Esophagus squamous epithelium (tissue), 5 donors: ENCODE results near the gene ATL1. TPM values are rescaled to one million over a fixed set of nuclear protein-coding genes. Genes with fewer than 3 reads are reported as not detected.

Experiments
- DNase-seq: peaks from one replicate; lab custom pipeline; 2025; lab: John Stamatoyannopoulos, UW
- H3K27ac ChIP-seq, 4 donors: fragments of 200-600 bp; sonication (generic); one replicate each; pipeline ENCODE4 v1.5.1; 2016 to 2019; ENCODE audit warnings: mild to moderate bottlenecking in 1 of 4
- H3K27me3 ChIP-seq, 4 donors: fragments of 200-600 bp; sonication (generic); 1 replicate in 3 of 4; 2 replicates in 1 of 4; pipeline versions ENCODE4 v1.5.1 to v1.6.0; 2017 to 2021; ENCODE audit warnings: antibody characterized with exemption in 1 of 4
- H3K36me3 ChIP-seq, 3 donors: fragments of 200-600 bp; sonication (generic); one replicate each; pipeline ENCODE4 v1.5.1; 2016 to 2019
- H3K4me1 ChIP-seq, 3 donors: fragments of 200-600 bp; sonication (generic); one replicate each; pipeline ENCODE4 v1.5.1; 2017 to 2019
- H3K4me3 ChIP-seq, 4 donors: fragments of 200-600 bp; sonication (generic); 1 replicate in 3 of 4; 2 replicates in 1 of 4; pipeline ENCODE4 v1.5.1; 2016 to 2019; ENCODE audit warnings: mild to moderate bottlenecking in 2 of 4, moderate library complexity in 1 of 4
- H3K9me3 ChIP-seq, 3 donors: fragments of 200-600 bp; sonication (generic); one replicate each; pipeline ENCODE4 v1.5.1; 2016 to 2019
- POLR2A ChIP-seq, 4 donors: fragments of 450-650 bp; IDR thresholded peaks; one replicate each; pipeline ENCODE4 v1.6.1; 2017; ENCODE audit warnings: antibody characterized with exemption in 4 of 4, mild to moderate bottlenecking in 4 of 4, moderate library complexity in 3 of 4
- WGBS, 2 donors: methylation state at CpG; one replicate each; pipeline ENCODE4 v1.1.5; 2018; 5-methylcytosine and 5-hydroxymethylcytosine counted together
- intact Hi-C: fragments of 100-400 bp; cut with DNase I; formaldehyde crosslinking; loops from one replicate; pipeline ENCODE4 v1.15.0; 2022
- total RNA-seq, 4 donors: library from RNA; depleted of rRNA; stranded (reverse); fragments of >200 nt; gene quantifications; one replicate each; pipeline ENCODE4 v1.1.0, GENCODE V29; 2016
- TF ChIP-seq, protein P1 (sequence below), 6 experiments: fragments of 450-650 bp in 4 of 6; fragments of 200-600 bp in 2 of 6; sonication (generic) in 2 of 6; IDR thresholded peaks; one replicate each; pipeline ENCODE4 v1.5.1; 2016 to 2019; ENCODE audit warnings: antibody characterized with exemption in 6 of 6, mild to moderate bottlenecking in 4 of 6, moderate library complexity in 4 of 6
- donor health status: DM: yes; HTN: yes; CAD: no.

ATL1 gene
- total RNA-seq, 4 donors from 2014 or later: 3.3 to 7.3 (median 6.0) TPM

- no peaks in the 10 kb centered on the region for H3K9me3 ChIP-seq
- H3K4me1 ChIP-seq: peaks cover 0 to 12% (median 0%) of the 10 kb centered on the region in 3 donors
- H3K27me3 ChIP-seq: no peaks in the 10 kb centered on the region
- H3K27ac ChIP-seq: no peak overlapping the region
- no peak for DNase-seq
- TF ChIP-seq, protein P1, sequence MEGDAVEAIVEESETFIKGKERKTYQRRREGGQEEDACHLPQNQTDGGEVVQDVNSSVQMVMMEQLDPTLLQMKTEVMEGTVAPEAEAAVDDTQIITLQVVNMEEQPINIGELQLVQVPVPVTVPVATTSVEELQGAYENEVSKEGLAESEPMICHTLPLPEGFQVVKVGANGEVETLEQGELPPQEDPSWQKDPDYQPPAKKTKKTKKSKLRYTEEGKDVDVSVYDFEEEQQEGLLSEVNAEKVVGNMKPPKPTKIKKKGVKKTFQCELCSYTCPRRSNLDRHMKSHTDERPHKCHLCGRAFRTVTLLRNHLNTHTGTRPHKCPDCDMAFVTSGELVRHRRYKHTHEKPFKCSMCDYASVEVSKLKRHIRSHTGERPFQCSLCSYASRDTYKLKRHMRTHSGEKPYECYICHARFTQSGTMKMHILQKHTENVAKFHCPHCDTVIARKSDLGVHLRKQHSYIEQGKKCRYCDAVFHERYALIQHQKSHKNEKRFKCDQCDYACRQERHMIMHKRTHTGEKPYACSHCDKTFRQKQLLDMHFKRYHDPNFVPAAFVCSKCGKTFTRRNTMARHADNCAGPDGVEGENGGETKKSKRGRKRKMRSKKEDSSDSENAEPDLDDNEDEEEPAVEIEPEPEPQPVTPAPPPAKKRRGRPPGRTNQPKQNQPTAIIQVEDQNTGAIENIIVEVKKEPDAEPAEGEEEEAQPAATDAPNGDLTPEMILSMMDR (IDR thresholded peaks at IDR 0.05): no peak
- no peak for TF ChIP-seq POLR2A (IDR thresholded peaks at IDR 0.05)
- H3K4me3 ChIP-seq: no peak overlapping the region
- peaks cover 0 to 12% (median 0%) of the 10 kb centered on the region in 3 donors for H3K36me3 ChIP-seq
- intact Hi-C loops: no loop called here
Observed at GRCh38 chr14:50647753-50648152, 87.8 kb downstream of the ATL1 start.

- no peak for DNase-seq
- Histone ChIP-seq H3K9me3 (no peaks in the 10 kb centered on the region), H3K27me3 (no peaks in the 10 kb centered on the region), H3K36me3 (peaks cover 0 to 4% (median 0%) of the 10 kb centered on the region in 3 donors), H3K27ac (no peak overlapping the region), H3K4me1 (peaks cover 0 to 26% (median 0%) of the 10 kb centered on the region in 3 donors), H3K4me3 (no peak overlapping the region)
- intact Hi-C loops: no loop called here
- TF ChIP-seq, protein P1 (IDR thresholded peaks at IDR 0.05): no peak
- TF ChIP-seq POLR2A (IDR thresholded peaks at IDR 0.05): no peak
Observed at GRCh38 chr14:50649691-50650090, 89.7 kb downstream of the ATL1 start.

GRCh38 chr14:50656776-50657175, 96.8 kb downstream of the ATL1 start:
- H3K27ac ChIP-seq: peak overlapping the region in 2 of 4 donors; percentile 1 to 45
- no peaks in the 10 kb centered on the region for H3K27me3 ChIP-seq
- intact Hi-C loops: no loop called here
- no peak for TF ChIP-seq POLR2A (IDR thresholded peaks at IDR 0.05)
- TF ChIP-seq, protein P1 (IDR thresholded peaks at IDR 0.05): no peak
- no peaks in the 10 kb centered on the region for H3K9me3 ChIP-seq
- DNase-seq: no peak
- peaks cover 0 to 70% (median 8%) of the 10 kb centered on the region in 3 donors for H3K4me1 ChIP-seq
- H3K36me3 ChIP-seq: peaks cover 0 to 15% (median 0%) of the 10 kb centered on the region in 3 donors
- H3K4me3 ChIP-seq: no peak overlapping the region
- 83 to 86% methylated on average over 2 to 6 of the region's 6 CpGs for WGBS, 2 donors

DNA sequence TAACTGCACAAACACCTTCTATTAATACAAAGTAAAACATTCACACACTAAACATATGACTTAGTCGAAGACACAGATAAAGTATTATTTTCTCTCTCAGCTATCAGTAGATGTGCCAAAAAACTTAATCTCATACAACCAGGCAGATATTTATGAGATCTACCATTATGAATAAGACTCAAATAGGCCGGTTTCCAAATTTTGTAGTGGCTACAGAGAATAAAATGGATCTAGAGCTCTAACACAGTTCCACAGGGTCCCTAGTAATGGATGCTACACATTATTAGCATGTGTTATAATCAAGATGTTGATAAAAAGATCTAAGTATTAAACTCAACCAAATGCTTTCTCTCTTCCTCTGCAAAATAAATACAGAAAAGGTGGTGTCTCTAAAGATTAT, 97.8 kb downstream of the ATL1 start:
- WGBS, 2 donors: 21 to 31% methylated on average over 2 of the region's 2 CpGs
- peak overlapping the region in 3 of 4 donors; percentile 45 to 59 (median 52) for H3K27ac ChIP-seq
- intact Hi-C loops: no loop called here
- peaks cover 0 to 62% (median 8%) of the 10 kb centered on the region in 3 donors for H3K4me1 ChIP-seq
- no peak for DNase-seq
- peak overlapping the region in 1 of 4 donors; percentile 16 for H3K4me3 ChIP-seq
- no peaks in the 10 kb centered on the region for H3K9me3 ChIP-seq
- TF ChIP-seq POLR2A (IDR thresholded peaks at IDR 0.05): no peak
- TF ChIP-seq, protein P1 (IDR thresholded peaks at IDR 0.05): no peak
- peaks cover 0 to 16% (median 0%) of the 10 kb centered on the region in 3 donors for H3K36me3 ChIP-seq
- no peaks in the 10 kb centered on the region for H3K27me3 ChIP-seq

DNA sequence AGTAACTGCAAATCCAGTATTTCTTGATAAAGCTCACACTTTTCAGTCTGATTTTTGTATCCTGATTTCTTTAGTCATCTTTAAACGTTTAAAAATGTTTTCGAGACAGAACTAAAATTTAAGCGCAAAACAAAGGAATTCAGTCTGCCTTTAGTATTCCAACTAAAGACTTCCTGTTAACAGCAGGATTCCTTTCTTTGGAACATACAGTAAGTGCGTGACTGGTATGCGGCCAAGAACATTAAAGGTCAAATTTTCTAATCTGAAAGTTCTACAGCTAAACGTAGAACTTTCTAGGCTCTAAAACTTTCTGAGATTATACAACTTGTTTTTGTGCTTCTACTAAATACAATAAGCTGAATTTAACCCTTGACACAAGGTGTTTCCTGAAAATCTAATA, 98.3 kb downstream of the ATL1 start:
- Histone ChIP-seq H3K27me3 (no peaks in the 10 kb centered on the region), H3K27ac (peak overlapping the region in 3 of 4 donors; percentile 45 to 59 (median 52)), H3K36me3 (peaks cover 0 to 16% (median 0%) of the 10 kb centered on the region in 3 donors), H3K4me3 (peak overlapping the region in 1 of 4 donors; percentile 16), H3K9me3 (no peaks in the 10 kb centered on the region), H3K4me1 (peaks cover 0 to 58% (median 8%) of the 10 kb centered on the region in 3 donors)
- WGBS, 2 donors: 33 to 34% methylated on average over 6 of the region's 6 CpGs
- no peak for DNase-seq
- TF ChIP-seq, protein P1 (IDR thresholded peaks at IDR 0.05): no peak
- TF ChIP-seq POLR2A (IDR thresholded peaks at IDR 0.05): no peak
- intact Hi-C loops: no loop called here
